Measurements from ENCODE around the gene PPP6R1. TPM values are rescaled to one million over a fixed set of nuclear protein-coding genes. Genes with fewer than 3 reads are reported as not detected.

PPP6R1 gene
- total and polyA plus RNA-seq, 2 of the 13 experiments (the other 11 are each of a cell fraction or from before 2014, with no cell fraction given), result 25.8 to 54.0 TPM

- TF ChIP-seq ZNF703 (CRISPR knock-in tag; IDR thresholded peaks at IDR 0.05; ENCODE audit: borderline replicate concordance) (no peak; the same call in 1 of the 2 replicates), CSRNP1 (CRISPR knock-in tag; IDR thresholded peaks at IDR 0.05) (peak; percentile 60), PRDM15 (CRISPR knock-in tag; IDR thresholded peaks at IDR 0.05) (peak; percentile 100), ZHX2 (IDR thresholded peaks at IDR 0.05; ENCODE audit: low read depth) (peak; percentile 53; the same call in 1 of the 2 replicates), ZHX2 (CRISPR knock-in tag; IDR thresholded peaks at IDR 0.05; ENCODE audit: borderline replicate concordance) (peak; percentile 36; the same call in 1 of the 2 replicates), RXRB (CRISPR knock-in tag; IDR thresholded peaks at IDR 0.05; ENCODE audit: borderline replicate concordance) (peak; percentile 91), NFAT5 (CRISPR knock-in tag; IDR thresholded peaks at IDR 0.05) (peak; percentile 74; the same call in 1 of the 2 replicates), ZNF784 (CRISPR knock-in tag; IDR thresholded peaks at IDR 0.05; ENCODE audit: borderline replicate concordance) (no peak), KLF11 (CRISPR knock-in tag; IDR thresholded peaks at IDR 0.05) (peak; percentile 45; the same call in 1 of the 2 replicates)
These were observed at the start of gene PPP6R1 (continued) for GRCh38 chr19:55258828-55259539.
